H9 (cell line): ENCODE results near the gene GNA15. TPM values are rescaled to one million over a fixed set of nuclear protein-coding genes. Genes with fewer than 3 reads are reported as not detected.
A peak's percentile ranks its signal among the peaks of the same experiment; 100 is the strongest.

ENCODE experiments used
- DNase-seq: peaks from one replicate; pipeline ENCODE4 v3.0.0-alpha.2; 2017
- H2AFZ ChIP-seq: one replicate; pipeline ENCODE4 v1.6.1; 2013; ENCODE audit warnings: mild to moderate bottlenecking, low read length, control low read depth, moderate library complexity
- H2AK5ac ChIP-seq: 2 replicates; pipeline ENCODE4 v1.6.1; 2013; ENCODE audit warnings: low read length, control low read depth, mixed read lengths; ENCODE audit not compliant: insufficient read length
- H2BK120ac ChIP-seq: one replicate; pipeline ENCODE4 v1.6.1; 2013; ENCODE audit warnings: low read depth, mild to moderate bottlenecking, low read length, control low read depth, inconsistent platforms; ENCODE audit not compliant: poor library complexity, severe bottlenecking
- H2BK12ac ChIP-seq: 2 replicates; pipeline ENCODE4 v1.6.1; 2013; ENCODE audit warnings: low read length, control low read depth, mixed read lengths, low read depth; ENCODE audit not compliant: insufficient read length
- H2BK15ac ChIP-seq: 2 replicates; pipeline ENCODE4 v1.6.1; 2013; ENCODE audit warnings: low read depth, low read length, control low read depth
- H2BK20ac ChIP-seq: one replicate; pipeline ENCODE4 v1.6.1; 2013; ENCODE audit warnings: low read depth, mild to moderate bottlenecking, low read length, control low read depth, inconsistent platforms; ENCODE audit not compliant: poor library complexity, severe bottlenecking
- H2BK5ac ChIP-seq: 2 replicates; pipeline ENCODE4 v1.6.1; 2013; ENCODE audit warnings: low read length, control low read depth, mixed read lengths; ENCODE audit not compliant: insufficient read length
- H3K14ac ChIP-seq: 2 replicates; pipeline ENCODE4 v1.6.1; 2013; ENCODE audit warnings: low read length, control low read depth; ENCODE audit not compliant: insufficient read depth
- H3K18ac ChIP-seq: 2 replicates; pipeline ENCODE4 v1.6.1; 2013; ENCODE audit warnings: low read depth, mild to moderate bottlenecking, mixed read lengths, low read length, control low read depth; ENCODE audit not compliant: insufficient read length
- H3K23ac ChIP-seq: 2 replicates; pipeline ENCODE4 v1.6.1; 2013; ENCODE audit warnings: low read length, control low read depth, mixed read lengths, low read depth; ENCODE audit not compliant: insufficient read length
- H3K23me2 ChIP-seq: 2 replicates; pipeline ENCODE4 v1.6.1; 2013; ENCODE audit warnings: low read depth, mild to moderate bottlenecking, mixed read lengths, low read length, control low read depth; ENCODE audit not compliant: insufficient read length, poor library complexity, severe bottlenecking
- H3K27ac ChIP-seq: 2 replicates; pipeline ENCODE4 v1.5.1; 2013; ENCODE audit warnings: low read length, control low read depth, mixed read lengths, low read depth; ENCODE audit not compliant: insufficient read length
- H3K27me3 ChIP-seq: 2 replicates; pipeline ENCODE4 v1.6.1; 2013; ENCODE audit warnings: low read length, control low read depth, inconsistent platforms; ENCODE audit not compliant: insufficient read depth
- H3K4ac ChIP-seq: 2 replicates; pipeline ENCODE4 v1.6.1; 2013; ENCODE audit warnings: low read depth, mild to moderate bottlenecking, control low read depth, inconsistent platforms, low read length, moderate library complexity
- H3K4me1 ChIP-seq: 2 replicates; pipeline ENCODE4 v1.6.1; 2013; ENCODE audit warnings: low read length, control low read depth, inconsistent platforms; ENCODE audit not compliant: insufficient read depth
- H3K4me2 ChIP-seq: 2 replicates; pipeline ENCODE4 v1.6.1; 2013; ENCODE audit warnings: low read length, control low read depth, mixed read lengths; ENCODE audit not compliant: insufficient read length, insufficient read depth
- H3K56ac ChIP-seq: 2 replicates; pipeline ENCODE4 v1.6.1; 2013; ENCODE audit warnings: low read depth, mild to moderate bottlenecking, mixed read lengths, low read length, control low read depth; ENCODE audit not compliant: insufficient read length
- H3K79me1 ChIP-seq: 2 replicates; pipeline ENCODE4 v1.6.1; 2013; ENCODE audit warnings: low read depth, mild to moderate bottlenecking, moderate library complexity, low read length, control low read depth, inconsistent platforms; ENCODE audit not compliant: insufficient read depth, poor library complexity, severe bottlenecking
- H3K79me2 ChIP-seq: 2 replicates; pipeline ENCODE4 v1.6.1; 2013; ENCODE audit warnings: low read length, control low read depth, inconsistent platforms; ENCODE audit not compliant: insufficient read depth
- H3K9ac ChIP-seq: 2 replicates; pipeline ENCODE4 v1.6.1; 2013; ENCODE audit warnings: low read length, control low read depth, mixed read lengths; ENCODE audit not compliant: insufficient read length; ENCODE audit errors: extremely low read depth
- H3K9me3 ChIP-seq: one replicate; pipeline ENCODE4 v1.6.1; 2013; ENCODE audit warnings: low read depth, low read length, inconsistent platforms; ENCODE audit not compliant: control insufficient read depth
- H3T11ph ChIP-seq: one replicate; pipeline ENCODE4 v1.6.1; 2013; ENCODE audit warnings: mild to moderate bottlenecking, low read length, control low read depth, inconsistent platforms
- H4K20me1 ChIP-seq: one replicate; pipeline ENCODE4 v1.6.1; 2013; ENCODE audit not compliant: control insufficient read depth, insufficient read length, insufficient read depth
- H4K5ac ChIP-seq: 2 replicates; pipeline ENCODE4 v1.6.1; 2013; ENCODE audit warnings: low read depth, mild to moderate bottlenecking, mixed read lengths, low read length, control low read depth; ENCODE audit not compliant: insufficient read length
- H4K8ac ChIP-seq: replicated peaks from 2 replicates; pipeline ENCODE4 v1.6.1; 2013; ENCODE audit warnings: low read length, control low read depth, mixed read lengths, low read depth; ENCODE audit not compliant: insufficient read length
- H4K91ac ChIP-seq: 2 replicates; pipeline ENCODE4 v1.6.1; 2013; ENCODE audit warnings: low read depth, mild to moderate bottlenecking, moderate library complexity, mixed read lengths, low read length, control low read depth; ENCODE audit not compliant: insufficient read length
- H3K27ac Mint-ChIP-seq, 3 experiments: 2 replicates in 2 of 3; 3 replicates in 1 of 3; pipeline ENCODE4 v1.8.0; 2020 to 2021; ENCODE audit warnings: mixed read lengths in 3 of 3, mild to moderate bottlenecking in 1 of 3, moderate library complexity in 1 of 3
- H3K27me3 Mint-ChIP-seq: 2 replicates; pipeline ENCODE4 v1.8.0; 2021; ENCODE audit warnings: low read depth, mild to moderate bottlenecking, moderate library complexity, mixed read lengths
- H3K36me3 Mint-ChIP-seq, 3 experiments: 2 replicates in 2 of 3; 3 replicates in 1 of 3; pipeline ENCODE4 v1.8.0; 2020 to 2021; ENCODE audit warnings: low read depth in 3 of 3, mixed read lengths in 3 of 3; ENCODE audit not compliant: insufficient read depth in 1 of 3
- H3K4me1 Mint-ChIP-seq, 2 experiments: 2 replicates each; pipeline ENCODE4 v1.8.0; 2020; ENCODE audit warnings: mixed read lengths in 2 of 2
- H3K4me3 Mint-ChIP-seq, 2 experiments: 2 replicates in 1 of 2; 3 replicates in 1 of 2; pipeline ENCODE4 v1.8.0; 2020 to 2021; ENCODE audit warnings: mild to moderate bottlenecking in 2 of 2, mixed read lengths in 2 of 2, moderate library complexity in 1 of 2
- H3K9me3 Mint-ChIP-seq, 2 experiments: 2 replicates in 1 of 2; 3 replicates in 1 of 2; pipeline ENCODE4 v1.8.0; 2020; ENCODE audit warnings: mild to moderate bottlenecking in 2 of 2, mixed read lengths in 2 of 2, moderate library complexity in 1 of 2
- CTCF ChIP-seq: fragments of 200-600 bp; sonication (generic); conservative IDR thresholded peaks from 3 replicates; pipeline ENCODE4 v1.8.0; 2021; ENCODE audit warnings: antibody characterized with exemption, mild to moderate bottlenecking
- WGBS: extraction: QIAGEN DNeasy Blood & Tissue Kit; methylation state at CpG from one replicate; pipeline ENCODE4 v1.1.7; 2013; ENCODE audit warnings: missing lambda C conversion rate, low lambda C conversion rate, mixed read lengths; ENCODE audit not compliant: insufficient read length; ENCODE audit errors: extremely low coverage; 5-methylcytosine and 5-hydroxymethylcytosine counted together
- total RNA-seq: library from RNA; stranded (reverse); gene quantifications from 2 replicates; pipeline ENCODE4 v1.2.1, GENCODE V29; 2021

Gene GNA15
- total RNA-seq, 1 experiment from 2014 or later = not detected

DNA sequence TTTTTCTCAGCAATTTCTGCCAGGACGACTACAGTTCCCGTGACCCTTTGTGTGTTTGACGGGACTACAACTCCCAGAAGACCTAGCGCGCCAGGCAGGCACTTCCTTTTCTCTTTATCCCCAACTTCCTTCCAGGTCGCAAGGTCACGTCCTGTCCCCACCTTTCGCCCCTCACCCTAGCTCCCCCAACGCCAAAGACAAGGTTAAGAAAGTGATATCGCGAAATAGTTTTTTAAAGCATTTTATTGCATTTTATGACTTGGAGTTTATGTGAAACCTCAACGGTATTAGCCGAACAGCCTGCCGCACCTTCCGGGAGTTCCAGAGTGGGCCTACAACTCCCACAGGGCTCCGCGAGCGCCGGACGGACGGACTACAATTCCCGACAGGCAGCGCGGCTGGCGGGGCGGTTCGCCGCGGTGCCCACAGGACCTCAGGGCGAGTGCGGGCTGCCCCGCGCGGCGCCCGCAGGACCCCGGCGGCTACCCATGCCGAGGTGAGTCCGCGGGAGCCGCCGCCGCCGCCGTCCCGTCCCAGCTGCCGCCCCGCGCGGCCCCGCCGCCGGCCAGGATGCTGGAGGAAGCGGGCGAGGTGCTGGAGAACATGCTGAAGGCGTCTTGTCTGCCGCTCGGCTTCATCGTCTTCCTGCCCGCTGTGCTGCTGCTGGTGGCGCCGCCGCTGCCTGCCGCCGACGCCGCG is 49.8 kb downstream of the GNA15 start, which contains the start of gene NCLN:
NCLN (plus strand) TSS at position 470 of the 699 bp plus-strand sequence; CDS start at position 571, 101 bp downstream.
- Histone ChIP-seq H2BK120ac (no peak within 1 kb of the TSS), H3K79me1 (peaks cover 22% of the 10 kb centered on the region), H3K14ac (peak within 1 kb of the TSS; percentile 93), H4K8ac (no peak within 1 kb of the TSS), H3K4me1 (no peaks in the 10 kb centered on the region), H3K56ac (no peak within 1 kb of the TSS), H3K27me3 (no peaks in the 10 kb centered on the region), H3K9ac (peak within 1 kb of the TSS; percentile 84), H3K4me2 (peak within 1 kb of the TSS; percentile 86), H2BK15ac (no peak within 1 kb of the TSS), H2AFZ (peak within 1 kb of the TSS; percentile 99), H4K91ac (no peak within 1 kb of the TSS), H3K18ac (peak within 1 kb of the TSS; percentile 96), H3T11ph (no peak within 1 kb of the TSS), H3K27ac (no peak within 1 kb of the TSS), H4K20me1 (no peaks in the 10 kb centered on the region), H2BK20ac (no peak within 1 kb of the TSS), H3K79me2 (peaks cover 20% of the 10 kb centered on the region; the same call in 1 of the 2 replicates), H3K9me3 (no peaks in the 10 kb centered on the region), H3K4ac (no peak within 1 kb of the TSS), H4K5ac (no peak within 1 kb of the TSS), H2BK5ac (peak within 1 kb of the TSS; percentile 94), H2AK5ac (no peak within 1 kb of the TSS), H2BK12ac (no peak within 1 kb of the TSS), H3K23me2 (peaks cover 8% of the 10 kb centered on the region), H3K23ac (no peak within 1 kb of the TSS)
- no CpG with 5 or more reads among the region's 69 CpGs for WGBS
- peak; percentile 93 for DNase-seq
- no peak for TF ChIP-seq CTCF
- no peaks in the 10 kb centered on the region; a peak in 1 of 5 replicates for H3K9me3 Mint-ChIP-seq
- peaks cover 6 to 7% (median 6%) of the 10 kb centered on the region in 3 experiments; a peak in 6 of 7 replicates for H3K36me3 Mint-ChIP-seq
- H3K27me3 Mint-ChIP-seq = peaks cover 1% of the 10 kb centered on the region; the same call in 1 of the 2 replicates
- H3K27ac Mint-ChIP-seq = peak within 1 kb of the TSS; percentile 98 to 100 (median 99)
- H3K4me1 Mint-ChIP-seq = peaks cover 14 to 26% of the 10 kb centered on the region in 2 experiments
- H3K4me3 Mint-ChIP-seq = peak within 1 kb of the TSS; percentile 90 to 99
